ENCODE results near the gene SLC5A11. TPM values are rescaled to one million over a fixed set of nuclear protein-coding genes. Genes with fewer than 3 reads are reported as not detected.

The SLC5A11 gene
- polyA plus RNA-seq, 3 donors = 0.60 TPM; not detected in 2

DNA sequence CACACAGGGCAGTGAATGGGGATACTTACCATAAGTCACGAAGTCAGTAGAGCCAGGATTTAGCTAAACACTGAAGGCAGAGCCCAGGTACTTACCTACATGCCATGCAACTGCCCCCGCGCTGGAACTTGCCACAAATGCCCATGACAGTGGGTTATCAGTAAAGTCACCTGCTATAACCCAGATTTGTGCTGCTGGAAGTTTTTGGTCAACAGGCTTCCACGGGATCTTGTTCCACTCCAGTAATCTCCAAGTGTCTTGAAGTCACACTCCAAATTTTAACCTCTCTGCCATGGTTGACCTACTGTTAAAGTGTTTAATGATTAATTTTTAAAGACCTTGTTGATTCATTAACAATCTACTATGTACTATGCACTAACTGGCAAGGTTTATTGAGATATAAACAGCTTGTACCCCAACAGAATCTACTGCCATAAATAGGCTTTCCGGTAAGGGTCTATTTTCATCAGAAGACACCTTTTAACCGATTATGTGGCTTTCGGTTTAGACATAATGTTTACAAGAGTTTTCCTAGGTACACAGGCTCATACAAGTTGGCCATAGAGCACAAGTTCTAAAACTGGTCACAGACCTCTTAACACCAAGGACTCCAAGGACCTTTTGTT, 6.3 kb upstream of the SLC5A11 start:
- H3K9me3 ChIP-seq (replicated peaks in 1 of 2; ENCODE audit: control insufficient read depth in 1 of 2, insufficient read depth in 1 of 2, low read length in 2 of 2) = no peaks in the 10 kb centered on the region
- Mint-ChIP-seq H3K4me3 (no peak overlapping the region), H3K27ac (no peak overlapping the region), H3K27me3 (ENCODE audit: low read depth in 3 of 3) (peaks cover 0 to 4% (median 3%) of the 10 kb centered on the region in 3 donors), H3K4me1 (peaks cover 13% of the 10 kb centered on the region), H3K36me3 (peaks cover 0 to 3% of the 10 kb centered on the region in 2 donors), H3K9me3 (no peaks in the 10 kb centered on the region)
- no peaks in the 10 kb centered on the region for H3K79me2 ChIP-seq (ENCODE audit: insufficient read depth, low read length)
- no peak overlapping the region for H3K4me3 ChIP-seq (replicated peaks in 1 of 3; ENCODE audit: low read depth in 2 of 3, low read length in 3 of 3)
- no peak overlapping the region for H3K9ac ChIP-seq (ENCODE audit: insufficient read depth, low read length, poor library complexity, severe bottlenecking)
- no peaks in the 10 kb centered on the region for H3K36me3 ChIP-seq (replicated peaks in 1 of 2; ENCODE audit: control insufficient read depth in 1 of 2, insufficient read depth in 2 of 2, low read length in 2 of 2)
- peak overlapping the region; percentile 36 for H3K4me2 ChIP-seq (replicated peaks; ENCODE audit: extremely low read depth, low read length, poor library complexity, severe bottlenecking)
- peaks cover 10 to 12% of the 10 kb centered on the region in 2 donors for H3K4me1 ChIP-seq (ENCODE audit: control insufficient read depth in 1 of 2, insufficient read depth in 2 of 2, low read length in 2 of 2)
- H2AFZ ChIP-seq (ENCODE audit: insufficient read depth, low read depth, low read length, poor library complexity, severe bottlenecking) = no peak overlapping the region
- H3K27me3 ChIP-seq (ENCODE audit: control insufficient read depth in 2 of 2, insufficient read depth in 2 of 2, low read length in 2 of 2) = no peaks in the 10 kb centered on the region
- no peak for DNase-seq
- no peak overlapping the region for H3K27ac ChIP-seq (ENCODE audit: low read depth in 1 of 2, low read length in 2 of 2)
- TF ChIP-seq, protein P1, sequence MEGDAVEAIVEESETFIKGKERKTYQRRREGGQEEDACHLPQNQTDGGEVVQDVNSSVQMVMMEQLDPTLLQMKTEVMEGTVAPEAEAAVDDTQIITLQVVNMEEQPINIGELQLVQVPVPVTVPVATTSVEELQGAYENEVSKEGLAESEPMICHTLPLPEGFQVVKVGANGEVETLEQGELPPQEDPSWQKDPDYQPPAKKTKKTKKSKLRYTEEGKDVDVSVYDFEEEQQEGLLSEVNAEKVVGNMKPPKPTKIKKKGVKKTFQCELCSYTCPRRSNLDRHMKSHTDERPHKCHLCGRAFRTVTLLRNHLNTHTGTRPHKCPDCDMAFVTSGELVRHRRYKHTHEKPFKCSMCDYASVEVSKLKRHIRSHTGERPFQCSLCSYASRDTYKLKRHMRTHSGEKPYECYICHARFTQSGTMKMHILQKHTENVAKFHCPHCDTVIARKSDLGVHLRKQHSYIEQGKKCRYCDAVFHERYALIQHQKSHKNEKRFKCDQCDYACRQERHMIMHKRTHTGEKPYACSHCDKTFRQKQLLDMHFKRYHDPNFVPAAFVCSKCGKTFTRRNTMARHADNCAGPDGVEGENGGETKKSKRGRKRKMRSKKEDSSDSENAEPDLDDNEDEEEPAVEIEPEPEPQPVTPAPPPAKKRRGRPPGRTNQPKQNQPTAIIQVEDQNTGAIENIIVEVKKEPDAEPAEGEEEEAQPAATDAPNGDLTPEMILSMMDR (IDR thresholded peaks at IDR 0.05) = no peak
- intact Hi-C loops (cut with micrococcal nuclease) = no loop called here
- H4K20me1 ChIP-seq (ENCODE audit: insufficient read depth, low read length) = no peaks in the 10 kb centered on the region
- WGBS (ENCODE audit: insufficient coverage) = 85% methylated on average over 5 of the region's 7 CpGs

DNA sequence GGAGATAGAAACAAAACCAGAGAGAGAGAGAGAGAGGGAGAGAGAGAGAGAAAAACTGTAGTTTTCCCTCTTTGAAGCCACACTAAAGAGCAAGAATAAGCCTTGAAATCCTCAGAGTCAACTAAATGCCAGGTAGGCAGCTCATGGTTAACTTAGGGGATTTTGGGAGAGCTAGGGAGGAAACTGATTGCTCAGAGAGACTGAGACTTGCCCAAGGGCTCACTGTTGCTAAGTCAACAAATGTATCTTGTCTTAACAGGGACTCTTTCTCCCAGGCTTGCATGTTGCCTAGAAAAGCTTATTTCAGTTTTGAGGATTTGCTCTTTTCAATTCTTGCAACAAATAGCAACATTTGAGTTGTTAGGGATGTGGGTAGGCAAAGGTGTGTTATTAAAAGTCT, 4.5 kb upstream of the SLC5A11 start:
- Mint-ChIP-seq H3K4me3 (no peak overlapping the region), H3K4me1 (peaks cover 13% of the 10 kb centered on the region), H3K27ac (peak overlapping the region in 1 of 7 donors; percentile 75), H3K9me3 (no peaks in the 10 kb centered on the region), H3K27me3 (ENCODE audit: low read depth in 3 of 3) (peaks cover 0 to 4% (median 3%) of the 10 kb centered on the region in 3 donors), H3K36me3 (no peaks in the 10 kb centered on the region)
- intact Hi-C loops (cut with micrococcal nuclease) = no loop called here
- H3K27me3 ChIP-seq (ENCODE audit: control insufficient read depth in 2 of 2, insufficient read depth in 2 of 2, low read length in 2 of 2) = no peaks in the 10 kb centered on the region
- DNase-seq = no peak
- H3K9ac ChIP-seq (ENCODE audit: insufficient read depth, low read length, poor library complexity, severe bottlenecking) = no peak overlapping the region
- TF ChIP-seq, protein P1 (IDR thresholded peaks at IDR 0.05) = no peak
- no peak overlapping the region for H3K4me3 ChIP-seq (replicated peaks in 1 of 3; ENCODE audit: low read depth in 2 of 3, low read length in 3 of 3)
- no peaks in the 10 kb centered on the region for H3K36me3 ChIP-seq (replicated peaks in 1 of 2; ENCODE audit: control insufficient read depth in 1 of 2, insufficient read depth in 2 of 2, low read length in 2 of 2)
- no peaks in the 10 kb centered on the region for H3K79me2 ChIP-seq (ENCODE audit: insufficient read depth, low read length)
- no peaks in the 10 kb centered on the region for H3K9me3 ChIP-seq (replicated peaks in 1 of 2; ENCODE audit: control insufficient read depth in 1 of 2, insufficient read depth in 1 of 2, low read length in 2 of 2)
- H2AFZ ChIP-seq (ENCODE audit: insufficient read depth, low read depth, low read length, poor library complexity, severe bottlenecking) = no peak overlapping the region
- H4K20me1 ChIP-seq (ENCODE audit: insufficient read depth, low read length) = no peaks in the 10 kb centered on the region
- no peak overlapping the region for H3K4me2 ChIP-seq (replicated peaks; ENCODE audit: extremely low read depth, low read length, poor library complexity, severe bottlenecking)
- H3K27ac ChIP-seq (ENCODE audit: low read depth in 1 of 2, low read length in 2 of 2) = no peak overlapping the region
- peaks cover 10 to 12% of the 10 kb centered on the region in 2 donors for H3K4me1 ChIP-seq (ENCODE audit: control insufficient read depth in 1 of 2, insufficient read depth in 2 of 2, low read length in 2 of 2)
